ENCODE results near the gene XYLT1.

XYLT1 gene

DNA sequence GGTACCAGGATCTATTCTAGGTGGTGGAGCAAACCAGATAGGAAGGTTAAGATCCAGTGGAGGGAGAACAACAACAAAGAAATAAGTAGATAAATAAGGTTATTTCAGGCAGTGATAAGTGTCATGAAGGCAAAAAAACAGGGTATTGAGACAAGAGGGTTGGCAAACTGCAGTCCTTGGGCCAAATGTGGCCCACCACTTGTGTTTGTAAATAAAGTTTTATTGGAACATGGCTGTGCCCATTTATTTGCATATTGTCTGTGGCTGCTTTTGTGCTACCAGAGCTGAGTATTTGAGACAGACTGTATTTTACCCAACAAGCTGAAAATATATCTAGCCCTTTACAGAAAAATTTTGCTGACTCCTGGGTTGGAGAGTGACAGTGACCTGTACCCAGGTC lies 361.3 kb downstream of the XYLT1 start:
- no peak overlapping the region for H3K27ac ChIP-seq
- TF ChIP-seq FOXP2 (optimal IDR thresholded peaks at IDR 0.05; ENCODE audit: control extremely low read depth, extremely low read length, insufficient read depth) (no peak), EZH2 (IDR thresholded peaks at IDR 0.05) (no peak), POLR2AphosphoS5 (IDR thresholded peaks at IDR 0.05; ENCODE audit: borderline replicate concordance, low read depth, low read length) (no peak)
- H3K9me3 ChIP-seq (ENCODE audit: low read depth, low read length), result no peaks in the 10 kb centered on the region
- no peak overlapping the region for H3K4me3 ChIP-seq
- DNase-seq (ENCODE audit: low read depth, low spot score), result no peak
- H3K36me3 ChIP-seq (ENCODE audit: insufficient read depth, low read length), result no peaks in the 10 kb centered on the region
- H3K9ac ChIP-seq (ENCODE audit: insufficient read length), result no peak overlapping the region

DNA sequence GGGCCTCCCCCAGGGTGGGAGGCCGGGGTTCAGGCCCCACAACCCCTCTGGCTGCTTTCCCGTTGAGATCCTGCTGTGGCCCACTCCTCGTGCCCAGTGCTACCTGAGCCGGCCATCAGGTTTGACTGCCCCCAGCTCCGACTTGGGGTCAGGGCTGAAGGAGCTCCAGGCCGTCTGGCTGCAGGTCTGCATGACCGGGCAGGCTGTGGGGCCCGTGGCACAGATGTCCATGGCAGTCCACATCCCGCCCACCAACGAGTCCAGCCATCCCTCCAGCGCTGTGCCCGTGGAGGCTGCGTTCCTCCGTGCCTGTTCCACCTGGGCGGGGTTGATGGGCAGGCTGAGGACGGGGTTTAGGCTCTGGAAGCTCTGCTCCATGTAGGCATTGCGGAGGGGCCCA lies 362.2 kb downstream of the XYLT1 start:
- Histone ChIP-seq H3K9ac (ENCODE audit: insufficient read length) (no peak overlapping the region), H3K27ac (no peak overlapping the region), H3K4me3 (no peak overlapping the region), H3K9me3 (ENCODE audit: low read depth, low read length) (no peaks in the 10 kb centered on the region), H3K36me3 (ENCODE audit: insufficient read depth, low read length) (no peaks in the 10 kb centered on the region)
- DNase-seq (ENCODE audit: low read depth, low spot score), result no peak
- TF ChIP-seq FOXP2 (optimal IDR thresholded peaks at IDR 0.05; ENCODE audit: control extremely low read depth, extremely low read length, insufficient read depth) (no peak), POLR2AphosphoS5 (IDR thresholded peaks at IDR 0.05; ENCODE audit: borderline replicate concordance, low read depth, low read length) (no peak), EZH2 (IDR thresholded peaks at IDR 0.05) (no peak)

DNA sequence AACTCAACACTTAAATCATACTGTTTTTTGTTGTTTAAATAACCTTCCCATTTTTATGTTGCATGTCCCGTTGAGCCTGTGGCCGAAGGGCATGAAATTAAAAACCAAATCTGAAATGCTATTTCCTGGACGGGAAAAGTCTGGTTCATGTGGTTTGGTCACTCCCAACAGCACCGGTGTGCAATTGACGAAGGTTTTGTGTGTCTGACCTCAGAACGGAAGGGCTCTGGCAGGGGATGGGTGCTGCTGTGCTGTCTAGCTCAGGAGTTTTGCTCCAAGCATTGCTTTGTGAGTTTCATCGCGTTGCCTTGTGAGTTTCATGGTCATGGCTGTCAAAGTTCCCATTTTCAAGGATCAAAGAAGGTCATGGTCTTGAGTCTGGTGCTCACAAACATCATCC lies 363.3 kb downstream of the XYLT1 start:
- Histone ChIP-seq H3K4me3 (no peak overlapping the region), H3K9me3 (ENCODE audit: low read depth, low read length) (no peaks in the 10 kb centered on the region), H3K9ac (ENCODE audit: insufficient read length) (no peak overlapping the region), H3K36me3 (ENCODE audit: insufficient read depth, low read length) (no peaks in the 10 kb centered on the region), H3K27ac (no peak overlapping the region)
- DNase-seq (ENCODE audit: low read depth, low spot score), result no peak
- TF ChIP-seq POLR2AphosphoS5 (IDR thresholded peaks at IDR 0.05; ENCODE audit: borderline replicate concordance, low read depth, low read length) (no peak), EZH2 (IDR thresholded peaks at IDR 0.05) (no peak), FOXP2 (optimal IDR thresholded peaks at IDR 0.05; ENCODE audit: control extremely low read depth, extremely low read length, insufficient read depth) (no peak)

DNA sequence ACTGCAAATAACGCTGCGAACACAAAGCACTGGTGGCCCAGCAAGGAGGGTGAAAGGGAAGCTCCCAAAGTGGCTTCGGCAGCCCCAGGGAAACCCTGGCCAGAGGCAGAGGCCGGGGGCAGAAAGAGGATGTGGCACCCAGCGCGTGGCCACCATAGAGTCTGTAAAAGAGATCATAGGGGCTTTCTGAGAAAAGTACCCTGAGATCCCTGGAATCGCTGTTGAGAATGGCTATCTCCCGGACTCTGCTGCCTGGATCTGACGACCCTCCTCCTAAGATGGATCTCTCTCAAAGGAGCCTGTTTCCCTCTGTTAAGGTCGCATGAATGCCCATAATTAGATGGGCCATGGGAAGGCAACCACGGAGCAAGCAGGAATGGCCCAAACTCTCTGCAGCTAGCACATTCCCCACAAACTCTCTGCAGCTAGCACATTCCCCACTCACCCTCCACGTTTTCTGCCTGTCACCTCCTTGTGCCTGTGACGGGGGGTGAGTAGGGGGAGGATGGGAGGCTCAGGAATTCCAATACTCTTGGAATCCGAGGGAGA lies 364.4 kb downstream of the XYLT1 start:
- no peak for TF ChIP-seq EZH2 (IDR thresholded peaks at IDR 0.05)
- no peak for TF ChIP-seq POLR2AphosphoS5 (IDR thresholded peaks at IDR 0.05; ENCODE audit: borderline replicate concordance, low read depth, low read length)
- no peak for TF ChIP-seq FOXP2 (optimal IDR thresholded peaks at IDR 0.05; ENCODE audit: control extremely low read depth, extremely low read length, insufficient read depth)
- H3K27ac ChIP-seq, result no peak overlapping the region
- H3K36me3 ChIP-seq (ENCODE audit: insufficient read depth, low read length), result no peaks in the 10 kb centered on the region
- no peak overlapping the region for H3K9ac ChIP-seq (ENCODE audit: insufficient read length)
- no peak overlapping the region for H3K4me3 ChIP-seq
- no peaks in the 10 kb centered on the region for H3K9me3 ChIP-seq (ENCODE audit: low read depth, low read length)
- no peak for DNase-seq (ENCODE audit: low read depth, low spot score)

DNA sequence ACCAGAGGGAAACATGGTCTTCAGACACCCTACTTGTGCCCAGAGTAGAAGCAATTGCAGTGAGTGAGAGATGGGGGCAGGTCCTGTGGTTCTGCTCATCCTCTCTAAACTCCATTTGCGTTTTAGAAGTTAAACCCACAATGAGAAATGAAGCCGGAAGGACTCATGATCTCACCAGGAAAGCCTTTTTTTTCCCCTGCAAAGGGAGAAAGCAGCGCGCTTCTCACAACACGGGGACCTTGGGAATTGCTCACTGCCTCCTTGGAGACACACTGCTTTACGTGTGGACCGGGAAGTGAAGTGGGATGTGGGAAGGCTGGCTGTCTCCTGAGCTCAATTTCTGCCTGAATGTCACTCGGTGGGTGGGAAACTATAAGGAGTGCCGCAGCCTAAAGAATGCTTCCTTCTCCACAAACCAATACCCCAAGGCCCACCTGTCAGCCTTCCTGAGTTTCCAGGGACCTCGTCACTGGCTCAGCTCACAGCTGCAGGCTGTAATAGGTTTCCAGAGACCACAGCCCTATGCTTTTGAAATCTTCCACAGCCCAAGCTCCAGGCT lies 365.4 kb downstream of the XYLT1 start:
- Histone ChIP-seq H3K4me3 (no peak overlapping the region), H3K36me3 (ENCODE audit: insufficient read depth, low read length) (no peaks in the 10 kb centered on the region), H3K27ac (no peak overlapping the region), H3K9ac (ENCODE audit: insufficient read length) (no peak overlapping the region), H3K9me3 (ENCODE audit: low read depth, low read length) (no peaks in the 10 kb centered on the region)
- no peak for DNase-seq (ENCODE audit: low read depth, low spot score)
- TF ChIP-seq FOXP2 (optimal IDR thresholded peaks at IDR 0.05; ENCODE audit: control extremely low read depth, extremely low read length, insufficient read depth), result no peak
- TF ChIP-seq EZH2 (IDR thresholded peaks at IDR 0.05), result no peak
- TF ChIP-seq POLR2AphosphoS5 (IDR thresholded peaks at IDR 0.05; ENCODE audit: borderline replicate concordance, low read depth, low read length), result no peak

DNA sequence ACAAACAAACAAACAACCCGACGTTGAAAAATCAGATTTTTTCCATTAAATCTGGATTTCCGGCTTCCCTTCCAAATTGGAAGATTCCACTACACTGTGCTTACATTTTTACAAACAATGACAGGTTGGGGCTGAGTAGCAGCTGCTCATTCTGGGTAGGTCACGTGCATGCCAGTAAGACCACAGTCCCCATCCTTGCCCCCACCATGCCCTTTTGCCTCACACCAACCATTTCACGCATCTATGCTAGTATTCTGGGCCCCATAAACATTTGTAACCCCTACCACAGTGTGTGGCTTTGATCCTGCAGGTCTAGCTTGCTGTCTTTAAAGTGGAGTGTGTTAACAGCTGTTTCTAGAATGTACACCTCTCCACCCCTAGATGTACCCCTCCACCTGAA lies 366.1 kb downstream of the XYLT1 start:
- no peak for TF ChIP-seq POLR2AphosphoS5 (IDR thresholded peaks at IDR 0.05; ENCODE audit: borderline replicate concordance, low read depth, low read length)
- TF ChIP-seq FOXP2 (optimal IDR thresholded peaks at IDR 0.05; ENCODE audit: control extremely low read depth, extremely low read length, insufficient read depth), result no peak
- no peak for TF ChIP-seq EZH2 (IDR thresholded peaks at IDR 0.05)
- no peak for DNase-seq (ENCODE audit: low read depth, low spot score)
- H3K36me3 ChIP-seq (ENCODE audit: insufficient read depth, low read length), result no peaks in the 10 kb centered on the region
- H3K9ac ChIP-seq (ENCODE audit: insufficient read length), result no peak overlapping the region
- no peak overlapping the region for H3K4me3 ChIP-seq
- H3K27ac ChIP-seq, result no peak overlapping the region
- H3K9me3 ChIP-seq (ENCODE audit: low read depth, low read length), result no peaks in the 10 kb centered on the region

DNA sequence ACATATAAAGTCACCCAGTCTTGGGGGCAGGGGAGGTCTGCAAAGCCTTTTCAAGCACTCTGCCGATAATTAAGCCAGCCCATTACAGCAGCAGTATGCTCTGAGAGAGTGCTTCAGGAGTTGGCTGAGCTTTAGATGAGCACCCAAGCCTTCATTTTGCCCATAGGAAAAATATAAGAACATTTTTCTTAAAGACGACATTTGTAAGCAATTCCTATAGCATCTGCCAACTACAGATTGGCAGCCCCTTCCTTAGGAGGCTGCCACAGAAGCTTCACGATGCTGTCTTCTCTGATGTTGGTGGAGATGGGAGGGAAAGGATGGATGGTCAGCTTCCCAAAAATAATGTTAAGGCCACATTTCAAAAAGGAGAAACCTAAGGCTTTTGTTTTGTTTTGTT lies 367.5 kb downstream of the XYLT1 start:
- no peaks in the 10 kb centered on the region for H3K36me3 ChIP-seq (ENCODE audit: insufficient read depth, low read length)
- DNase-seq (ENCODE audit: low read depth, low spot score), result no peak
- H3K27ac ChIP-seq, result no peak overlapping the region
- no peak overlapping the region for H3K4me3 ChIP-seq
- no peak for TF ChIP-seq FOXP2 (optimal IDR thresholded peaks at IDR 0.05; ENCODE audit: control extremely low read depth, extremely low read length, insufficient read depth)
- TF ChIP-seq POLR2AphosphoS5 (IDR thresholded peaks at IDR 0.05; ENCODE audit: borderline replicate concordance, low read depth, low read length), result no peak
- TF ChIP-seq EZH2 (IDR thresholded peaks at IDR 0.05), result no peak
- H3K9me3 ChIP-seq (ENCODE audit: low read depth, low read length), result no peaks in the 10 kb centered on the region
- no peak overlapping the region for H3K9ac ChIP-seq (ENCODE audit: insufficient read length)

DNA sequence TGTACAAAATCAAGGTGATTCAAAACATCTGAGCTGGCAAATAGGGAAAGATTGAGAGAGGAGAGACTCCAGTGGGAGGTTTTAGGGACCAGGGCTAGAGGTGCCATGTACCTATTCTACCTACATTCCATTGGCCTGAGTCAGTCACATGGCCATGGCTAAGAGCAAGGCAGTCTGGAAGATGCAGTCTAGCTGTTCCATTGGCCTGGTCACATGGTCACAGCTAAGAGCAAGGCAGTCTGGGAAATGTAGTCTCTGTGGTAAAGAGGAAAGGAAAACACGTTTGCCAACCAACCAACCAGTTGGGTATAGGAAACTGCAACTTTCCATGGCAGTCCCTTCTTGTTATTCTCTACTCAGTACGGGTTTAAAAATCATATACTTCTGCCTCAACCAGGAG lies 369.1 kb downstream of the XYLT1 start:
- no peak for DNase-seq (ENCODE audit: low read depth, low spot score)

DNA sequence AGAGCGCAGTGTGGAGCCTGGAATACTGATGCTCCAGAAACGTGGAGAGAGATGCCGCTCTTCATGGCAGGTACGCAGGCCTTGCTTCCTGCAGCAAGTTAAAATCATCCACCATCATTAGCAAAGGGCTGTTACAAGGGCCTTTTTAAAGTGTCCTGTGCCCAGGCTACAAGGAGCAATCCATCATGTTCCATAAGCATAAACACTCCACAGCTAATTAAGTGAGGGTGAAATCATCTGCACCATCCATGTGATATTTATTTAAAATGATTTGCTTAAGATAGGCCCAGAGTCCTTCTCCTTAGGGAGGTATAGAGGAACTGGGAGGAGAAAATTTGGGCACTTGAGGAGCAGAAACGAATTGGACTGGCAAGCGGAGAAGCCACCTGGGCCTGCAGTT lies 372.1 kb downstream of the XYLT1 start:
- H3K36me3 ChIP-seq (ENCODE audit: insufficient read depth, low read length), result no peaks in the 10 kb centered on the region
- no peak for DNase-seq (ENCODE audit: low read depth, low spot score)
- H3K9ac ChIP-seq (ENCODE audit: insufficient read length), result no peak overlapping the region
- H3K9me3 ChIP-seq (ENCODE audit: low read depth, low read length), result no peaks in the 10 kb centered on the region
- no peak overlapping the region for H3K27ac ChIP-seq
- TF ChIP-seq EZH2 (IDR thresholded peaks at IDR 0.05) (no peak), FOXP2 (optimal IDR thresholded peaks at IDR 0.05; ENCODE audit: control extremely low read depth, extremely low read length, insufficient read depth) (no peak), POLR2AphosphoS5 (IDR thresholded peaks at IDR 0.05; ENCODE audit: borderline replicate concordance, low read depth, low read length) (no peak)
- no peak overlapping the region for H3K4me3 ChIP-seq

More for the DNA sequence above, 369.1 kb downstream of the XYLT1 start:
- H3K27ac ChIP-seq, result no peak overlapping the region
- H3K9me3 ChIP-seq (ENCODE audit: low read depth, low read length), result no peaks in the 10 kb centered on the region
- no peak for TF ChIP-seq EZH2 (IDR thresholded peaks at IDR 0.05)
- no peak for TF ChIP-seq FOXP2 (optimal IDR thresholded peaks at IDR 0.05; ENCODE audit: control extremely low read depth, extremely low read length, insufficient read depth)
- TF ChIP-seq POLR2AphosphoS5 (IDR thresholded peaks at IDR 0.05; ENCODE audit: borderline replicate concordance, low read depth, low read length), result no peak
- no peaks in the 10 kb centered on the region for H3K36me3 ChIP-seq (ENCODE audit: insufficient read depth, low read length)
- no peak overlapping the region for H3K4me3 ChIP-seq
- H3K9ac ChIP-seq (ENCODE audit: insufficient read length), result no peak overlapping the region

Data from SK-N-MC (cell line).